Eye (tissue), 1 donor: ENCODE data around the gene PAF1.

Source experiments
- DNase-seq: peaks from one replicate; pipeline ENCODE4 v3.0.0-alpha.2; 2015

PAF1 gene

DNA sequence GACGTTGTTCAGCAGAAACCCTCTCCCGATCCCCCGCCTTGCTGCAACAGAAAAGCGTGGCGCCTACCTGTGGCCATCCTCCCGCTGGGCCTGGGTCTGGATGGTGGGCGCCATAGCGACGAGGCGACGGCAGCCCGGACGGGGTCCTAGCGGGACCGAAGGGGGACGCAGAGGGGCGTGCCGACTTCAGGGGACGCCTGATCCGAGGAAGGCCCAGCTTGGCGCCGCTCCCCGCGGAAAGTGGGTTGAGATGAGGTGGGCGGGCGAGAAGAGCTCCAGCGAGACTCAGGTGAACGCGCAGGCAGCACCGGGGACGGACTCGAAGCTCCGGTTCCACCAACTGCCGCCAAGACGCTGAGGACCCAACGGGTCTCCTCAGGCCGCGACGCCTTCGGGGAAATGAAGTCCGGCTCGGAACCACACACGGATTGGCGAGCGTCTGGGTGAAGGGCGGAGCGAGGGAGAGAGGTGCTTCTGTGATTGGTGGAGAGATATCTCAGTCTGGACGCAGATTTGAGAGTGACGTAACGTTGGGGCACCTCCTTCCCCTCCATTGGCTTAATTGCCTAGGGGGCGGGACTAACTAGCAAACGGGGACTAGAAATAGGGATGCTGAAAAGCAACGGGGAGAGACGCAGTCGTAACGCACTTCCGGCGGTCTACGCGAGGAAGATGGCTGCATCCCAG lies at the start of gene PAF1, which contains the start of gene MED29:
TSS of gene PAF1 (minus strand) at position 356 of the 687 bp plus-strand sequence. CDS start at position 114, 242 bp downstream.
TSS of gene MED29 (plus strand) at position 628 of the 687 bp plus-strand sequence. CDS start at position 673, 45 bp downstream.
- DNase-seq, result peak; percentile 100

DNA sequence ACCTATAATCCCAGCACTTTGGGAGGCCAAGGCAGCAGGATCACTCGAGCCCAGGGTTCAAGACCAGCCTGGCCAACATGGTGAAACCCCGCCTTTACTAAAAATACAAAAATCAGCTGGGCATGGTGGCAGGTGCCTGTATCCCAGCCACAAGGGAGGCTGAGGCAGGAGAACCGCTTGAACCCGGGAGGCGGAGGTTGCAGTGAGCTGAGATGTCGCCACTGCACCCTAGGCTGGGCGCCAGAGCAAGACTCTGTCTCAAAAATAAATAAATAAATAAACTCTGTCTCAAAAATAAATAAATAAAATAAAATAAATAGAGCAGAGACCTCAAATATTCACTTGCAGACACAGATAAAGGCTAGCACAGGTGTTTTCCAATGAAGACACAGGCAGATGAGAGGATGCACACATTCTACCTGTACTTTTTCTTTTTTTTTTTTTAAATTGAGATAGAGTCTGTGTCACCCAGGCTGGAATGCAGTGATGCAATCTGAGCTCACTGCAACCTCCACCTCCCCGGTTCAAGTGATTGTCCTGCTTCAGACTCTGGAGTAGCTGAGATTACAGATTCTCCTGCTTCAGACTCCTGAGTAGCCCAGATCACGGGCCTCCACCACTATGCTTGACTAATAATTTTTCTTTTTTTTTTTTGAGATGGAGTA lies 47.5 kb upstream of the PAF1 start:
- DNase-seq, result no peak

DNA sequence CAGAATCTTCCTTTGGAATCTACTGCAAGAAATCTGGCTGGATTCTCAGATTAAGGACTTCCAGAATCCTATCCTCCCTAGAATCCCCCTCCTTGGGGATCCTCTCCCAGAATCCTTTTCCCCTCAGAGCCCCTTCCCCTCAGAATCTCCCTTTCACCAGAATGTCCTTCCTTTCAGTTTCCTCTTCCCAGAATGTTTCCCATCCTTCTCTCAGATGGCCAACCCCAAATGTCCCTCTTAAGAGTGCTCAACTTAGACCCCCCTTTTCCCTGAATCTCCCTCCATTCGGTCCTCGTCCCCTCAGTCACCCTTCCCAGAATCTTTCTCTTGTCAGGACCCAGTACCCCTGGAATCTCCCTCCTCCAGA lies 45.4 kb upstream of the PAF1 start:
- DNase-seq, result no peak

DNA sequence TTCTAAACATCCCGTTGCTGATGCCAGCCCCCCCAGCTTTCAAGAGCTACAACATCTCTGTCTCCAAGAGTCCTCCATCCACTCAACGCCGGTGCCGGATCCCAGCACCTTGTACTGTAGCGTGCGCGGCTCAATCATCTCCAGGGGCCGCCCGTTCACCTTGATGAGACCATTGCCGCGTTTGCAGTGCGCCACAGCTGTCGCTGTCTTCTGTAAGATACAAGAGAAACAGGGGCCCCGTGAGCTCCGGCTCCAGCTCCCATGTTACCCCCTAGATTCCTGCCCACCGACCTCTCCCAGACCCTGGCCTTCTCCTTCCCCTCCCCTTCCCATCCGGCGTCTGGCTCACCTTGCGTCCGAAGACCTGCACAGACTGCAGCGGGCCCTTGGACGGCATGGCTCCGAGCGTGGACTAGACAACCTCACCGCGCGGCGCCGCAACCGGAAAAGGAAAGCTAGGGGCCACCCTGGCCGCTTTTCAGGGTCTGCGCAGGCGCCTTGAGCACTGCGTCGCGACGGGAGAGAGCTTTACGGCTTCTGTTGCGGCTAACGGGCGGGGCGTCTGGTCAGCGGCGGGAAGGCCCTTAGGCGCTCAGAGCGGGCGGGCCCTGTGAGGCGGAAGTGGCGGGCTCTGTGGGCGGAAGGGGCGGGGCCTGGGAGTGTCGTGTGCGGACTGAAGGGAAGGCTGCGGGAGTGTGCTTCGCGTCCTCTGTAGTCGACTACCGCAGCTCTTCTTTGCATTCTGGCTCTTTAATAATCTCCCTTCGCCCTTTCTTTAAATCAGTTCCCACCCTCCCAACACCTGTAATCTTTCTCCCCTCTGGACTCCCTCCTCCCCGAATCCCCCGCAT lies 44.8 kb upstream of the PAF1 start, which contains the start of gene RPS16:
TSS of gene RPS16 (minus strand) at position 451 of the 851 bp plus-strand sequence. CDS start at position 397, 54 bp downstream.
- DNase-seq, result peak; percentile 99

DNA sequence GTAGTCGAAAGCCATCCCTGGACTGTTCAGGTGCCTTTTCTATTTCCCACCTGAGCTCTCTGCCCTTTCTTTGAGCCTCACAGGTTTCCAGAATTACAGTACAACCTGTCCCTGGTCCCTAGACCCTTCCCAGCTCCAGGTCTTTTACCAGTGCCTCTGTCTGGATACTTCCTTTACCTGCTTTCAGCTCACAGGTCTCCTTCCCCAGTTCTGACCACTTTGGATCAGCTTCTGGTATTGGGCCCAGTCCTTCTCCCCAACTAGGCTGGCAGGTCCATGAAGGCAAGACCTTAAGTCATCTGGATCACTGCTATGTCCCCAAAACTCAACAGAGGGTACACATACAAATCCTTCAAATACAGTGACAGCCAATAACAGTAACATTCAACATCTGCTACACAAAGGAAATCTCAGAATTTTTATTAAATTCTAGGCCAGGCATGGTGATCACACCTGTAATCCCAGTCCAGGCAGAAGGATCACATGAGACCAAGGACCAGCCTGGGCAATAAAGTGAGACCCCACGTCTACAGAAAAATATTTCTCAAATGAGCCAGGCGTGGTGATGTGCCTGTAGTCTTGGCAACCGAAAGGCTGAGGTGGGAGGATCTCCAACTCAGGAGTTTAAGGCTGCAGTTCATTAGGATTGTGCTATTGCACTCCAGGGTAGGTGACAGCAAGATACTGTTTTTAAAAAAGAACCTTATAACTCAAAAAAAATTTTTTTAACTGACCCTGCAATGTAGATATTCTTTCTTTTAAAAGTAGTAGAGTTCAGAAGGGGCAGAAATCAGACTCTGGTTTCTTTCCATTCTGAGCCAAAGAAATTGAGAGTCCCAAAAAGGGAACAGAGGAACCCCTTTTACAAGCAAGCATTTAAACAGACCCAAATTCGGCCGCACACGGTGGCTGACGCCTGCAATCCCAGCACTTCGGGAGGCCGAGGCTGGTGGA lies 43.5 kb upstream of the PAF1 start:
- DNase-seq, result no peak

DNA sequence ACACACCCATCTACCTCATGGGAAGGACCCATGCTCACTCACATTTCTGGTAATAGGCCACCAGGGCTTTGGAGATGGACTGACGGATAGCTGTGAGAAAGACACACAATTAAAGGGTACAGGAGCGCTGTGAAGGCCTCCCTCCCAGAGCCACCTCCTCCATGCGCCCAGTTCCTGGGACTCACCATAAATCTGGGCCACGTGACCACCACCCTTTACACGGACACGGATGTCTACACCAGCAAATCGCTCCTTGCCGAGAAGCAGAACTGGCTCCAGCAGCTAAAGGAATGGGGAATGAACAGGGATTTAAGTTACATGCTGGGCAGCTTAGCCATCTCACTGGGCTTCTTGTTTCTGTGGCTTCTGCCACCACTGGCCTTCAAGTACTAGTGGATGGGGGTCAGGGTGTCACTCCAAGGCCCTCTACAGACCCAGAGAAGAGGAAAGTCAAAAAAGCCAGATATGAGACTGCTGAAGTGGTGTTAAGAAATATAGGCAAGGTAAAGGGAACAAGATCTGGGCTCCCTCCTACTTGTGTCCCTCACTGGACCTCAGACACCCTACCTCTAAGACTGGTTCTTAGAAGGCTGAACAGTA lies 42.7 kb upstream of the PAF1 start:
- no peak for DNase-seq

DNA sequence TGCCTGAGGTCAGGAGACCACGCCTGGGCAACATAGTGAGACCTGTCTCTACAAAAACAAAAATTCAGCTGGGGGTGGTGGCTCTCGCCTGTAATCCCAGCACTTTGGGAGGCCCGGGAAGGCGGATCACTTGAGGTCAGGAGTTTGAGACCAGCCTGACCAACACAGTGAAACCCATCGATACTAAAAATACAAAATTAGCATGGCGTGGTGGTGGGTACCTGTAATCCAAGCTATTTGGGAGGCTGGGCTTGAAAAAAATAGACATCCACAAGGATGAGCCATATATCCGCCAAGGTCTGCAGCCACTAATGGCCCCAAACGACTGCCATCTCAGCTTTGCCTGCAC lies 41.7 kb upstream of the PAF1 start:
- DNase-seq, result no peak

DNA sequence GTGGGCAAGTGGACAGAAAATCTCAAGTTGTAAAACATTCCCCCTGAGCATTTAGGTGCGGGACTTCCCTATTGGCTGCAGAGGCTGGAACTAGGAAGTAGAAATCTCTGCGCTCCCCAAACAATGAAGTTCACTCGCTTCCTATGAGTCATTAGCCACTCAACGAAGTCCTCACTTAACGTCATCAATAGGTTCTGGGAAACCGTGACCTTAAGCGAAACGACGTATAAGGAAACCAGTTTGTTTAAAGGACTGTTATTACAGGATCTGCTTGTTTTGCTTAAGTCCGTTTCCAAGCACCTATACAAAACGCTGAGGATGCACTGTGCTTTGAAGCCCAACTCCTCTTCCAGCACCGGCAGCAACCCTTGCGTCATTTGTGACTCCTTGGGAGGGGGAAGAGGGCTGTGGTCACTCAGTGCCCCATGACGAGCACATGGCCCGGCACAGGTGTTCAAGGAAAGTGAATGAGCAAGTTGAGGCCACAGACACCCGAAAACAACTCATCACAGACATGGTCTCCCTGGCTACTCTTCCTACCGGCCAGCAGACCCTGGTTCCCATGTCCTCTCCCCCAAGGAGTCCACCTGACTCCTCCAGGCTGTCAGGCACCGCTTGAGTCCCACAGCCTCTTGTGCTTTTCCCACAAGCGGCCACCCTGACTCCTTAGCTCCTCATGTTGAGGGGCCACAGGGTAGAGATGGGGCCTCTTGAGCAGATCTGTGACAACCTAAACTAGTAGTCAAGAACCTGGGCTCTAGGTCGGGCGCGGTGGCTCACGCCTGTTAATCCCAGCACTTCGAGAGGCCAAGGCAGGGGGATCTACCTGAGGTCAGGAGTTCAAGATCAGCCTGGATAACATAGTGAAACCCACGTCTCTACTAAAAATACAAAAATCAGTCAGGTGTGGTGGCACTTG lies 40.0 kb upstream of the PAF1 start:
- DNase-seq, result peak; percentile 13

DNA sequence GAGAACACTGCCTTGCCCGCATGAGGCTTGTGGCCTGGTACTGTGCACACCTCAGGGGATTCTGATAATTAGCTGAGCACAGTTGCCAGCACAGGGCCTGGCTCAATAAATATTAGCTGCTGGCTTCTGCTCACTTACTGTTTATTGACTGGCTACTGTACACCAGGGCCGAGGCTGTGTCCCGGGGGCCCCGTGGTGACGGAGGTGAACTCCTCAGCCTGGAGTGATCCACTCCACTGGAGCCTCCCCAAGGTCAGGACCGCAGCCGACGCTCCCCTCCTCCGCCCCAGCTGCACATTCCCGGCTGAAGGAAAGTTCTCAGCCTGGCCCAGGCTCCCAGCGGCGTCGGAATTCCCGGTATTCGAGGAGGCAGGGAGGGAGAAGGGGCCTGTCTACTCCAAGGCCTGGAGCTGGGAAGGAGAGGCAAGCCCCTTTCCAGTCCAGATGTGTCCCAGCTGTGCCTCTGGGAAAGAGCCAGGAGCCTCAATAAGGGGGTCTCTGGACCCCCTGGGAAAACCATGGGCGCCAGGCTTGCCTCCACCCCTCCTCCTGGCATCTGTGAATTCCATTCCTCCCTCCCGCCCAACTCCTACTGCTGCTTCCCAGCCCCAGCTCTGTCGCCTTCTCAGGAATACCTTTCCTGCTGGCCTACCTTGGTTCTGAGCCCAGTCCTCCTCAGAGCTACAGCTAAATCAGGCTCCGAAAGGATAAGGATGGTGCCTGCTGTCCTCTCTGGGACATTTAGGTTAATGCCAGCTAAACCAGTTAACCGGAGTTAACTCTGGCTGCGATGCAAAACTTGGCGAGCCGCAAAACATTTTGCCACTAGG lies 37.6 kb upstream of the PAF1 start:
- peak; percentile 89 for DNase-seq

DNA sequence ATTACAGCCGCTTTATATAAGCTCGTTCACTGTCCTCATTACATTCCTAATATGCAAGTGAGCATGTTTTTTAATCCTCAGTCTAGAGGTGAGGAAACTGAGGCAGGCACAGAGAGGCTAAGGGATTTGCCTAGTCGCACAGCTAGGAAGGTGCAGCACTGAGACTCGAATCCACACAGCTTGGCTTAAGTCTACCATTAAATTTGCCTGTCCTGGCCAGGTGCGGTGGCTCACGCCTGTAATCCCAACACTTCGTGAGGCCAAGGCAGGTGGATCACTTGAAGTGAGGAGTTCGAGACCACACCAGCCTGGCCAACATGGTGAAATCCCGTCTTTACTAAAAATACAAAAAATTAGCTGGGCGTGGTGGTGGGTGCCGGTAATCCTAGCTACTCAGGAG lies 36.8 kb upstream of the PAF1 start:
- no peak for DNase-seq

DNA sequence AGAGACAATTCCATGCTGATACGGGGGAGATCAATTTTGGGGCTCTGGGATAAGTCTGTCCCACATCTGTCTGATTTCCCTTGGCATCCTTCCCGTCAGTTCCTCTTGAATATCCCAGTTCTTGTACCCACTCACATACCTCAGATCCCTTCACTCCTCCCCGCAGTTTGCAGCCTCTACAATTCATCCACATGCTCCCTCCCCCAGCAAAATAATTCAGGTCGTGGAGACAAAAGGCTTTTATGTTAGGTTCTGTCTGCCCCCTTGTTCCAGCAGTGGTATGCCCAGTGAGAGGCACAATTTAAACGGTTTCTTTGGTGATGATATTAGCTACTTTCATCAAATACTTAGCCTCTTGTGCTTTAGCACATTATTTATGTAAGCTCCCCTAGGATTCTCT lies 35.3 kb upstream of the PAF1 start:
- no peak for DNase-seq

DNA sequence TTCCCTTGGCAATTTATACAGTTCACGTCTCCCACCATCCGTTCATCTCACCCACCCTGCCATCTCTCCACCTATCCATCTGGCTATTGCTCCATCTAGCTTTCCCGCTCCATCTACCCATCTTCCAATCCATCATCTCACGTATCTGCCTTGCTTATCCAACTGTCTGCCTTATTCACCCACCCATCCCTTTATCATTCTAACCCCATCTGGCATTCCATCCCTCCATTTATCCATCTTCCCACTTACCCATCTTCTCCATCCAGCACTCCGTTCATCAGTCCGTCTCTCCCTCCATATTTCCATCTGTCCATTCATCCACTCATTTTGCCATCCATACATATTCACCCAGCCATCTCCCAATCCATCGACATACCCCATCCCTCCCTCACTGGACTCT lies 34.8 kb upstream of the PAF1 start:
- DNase-seq, result no peak

DNA sequence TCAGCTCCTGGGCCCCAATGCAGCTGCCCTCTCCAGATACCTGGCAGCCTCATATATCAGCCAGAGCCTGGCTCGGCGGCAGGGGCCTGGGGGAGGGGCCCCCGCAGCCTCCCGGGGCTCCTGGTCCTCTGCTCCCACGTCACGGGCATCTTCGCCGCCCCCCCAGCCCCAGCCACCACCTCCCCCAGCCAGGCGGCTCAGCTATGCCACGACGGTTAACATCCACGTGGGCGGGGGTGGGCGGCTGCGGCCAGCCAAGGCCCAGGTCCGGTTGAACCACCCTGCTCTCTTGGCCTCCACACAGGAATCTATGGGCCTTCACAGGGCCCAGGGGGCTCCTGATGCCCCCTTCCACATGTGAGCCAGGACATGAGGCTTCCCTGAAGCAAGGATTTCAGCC lies 34.0 kb upstream of the PAF1 start:
- DNase-seq, result no peak

DNA sequence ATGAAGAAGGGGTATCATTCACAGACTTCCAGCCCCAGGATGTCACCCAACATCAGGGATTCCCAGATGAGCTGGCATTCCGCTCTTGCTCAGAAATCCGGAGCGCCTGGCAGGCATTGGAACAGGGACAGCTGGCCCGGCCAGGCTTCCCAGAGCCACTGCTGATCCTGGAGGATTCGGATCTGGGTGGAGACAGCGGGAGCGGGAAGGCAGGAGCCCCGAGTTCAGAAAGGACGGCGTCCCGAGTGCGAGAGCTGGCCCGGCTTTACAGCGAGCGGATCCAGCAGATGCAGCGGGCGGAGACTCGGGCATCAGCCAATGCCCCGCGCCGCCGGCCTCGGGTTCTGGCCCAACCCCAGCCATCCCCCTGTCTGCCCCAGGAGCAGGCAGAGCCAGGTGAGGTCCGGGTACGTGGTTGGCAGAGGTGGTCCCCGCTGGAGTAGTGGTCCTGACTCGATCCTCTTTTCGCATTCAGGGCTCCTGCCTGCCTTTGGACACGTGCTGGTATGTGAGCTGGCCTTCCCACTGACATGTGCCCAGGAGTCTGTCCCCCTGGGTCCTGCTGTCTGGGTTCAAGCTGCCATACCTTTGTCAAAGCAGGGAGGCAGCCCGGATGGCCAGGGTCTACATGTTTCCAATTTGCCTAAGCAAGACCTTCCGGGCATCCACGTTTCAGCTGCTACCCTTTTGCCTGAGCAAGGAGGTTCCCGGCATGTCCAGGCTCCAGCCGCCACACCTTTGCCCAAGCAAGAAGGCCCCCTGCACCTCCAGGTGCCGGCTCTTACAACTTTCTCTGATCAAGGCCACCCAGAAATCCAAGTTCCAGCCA lies 32.6 kb upstream of the PAF1 start:
- DNase-seq, result no peak

DNA sequence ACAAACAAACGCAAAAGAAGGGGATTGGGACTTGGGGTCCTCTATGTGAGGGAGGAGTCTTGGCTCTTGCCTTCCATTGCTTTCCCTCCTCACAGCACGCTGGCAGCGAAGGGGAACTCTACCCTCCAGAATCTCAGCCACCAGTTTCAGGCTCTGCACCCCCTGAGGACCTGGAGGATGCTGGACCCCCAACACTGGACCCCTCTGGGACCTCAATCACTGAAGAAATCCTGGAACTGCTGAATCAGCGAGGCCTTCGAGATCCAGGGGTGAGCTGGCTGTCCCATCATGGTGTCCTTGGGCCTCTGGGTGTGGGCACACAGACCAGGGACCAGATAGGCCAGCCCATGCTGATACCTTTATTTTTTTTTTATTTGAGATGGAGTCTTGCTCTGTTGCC lies 31.1 kb upstream of the PAF1 start:
- no peak for DNase-seq

DNA sequence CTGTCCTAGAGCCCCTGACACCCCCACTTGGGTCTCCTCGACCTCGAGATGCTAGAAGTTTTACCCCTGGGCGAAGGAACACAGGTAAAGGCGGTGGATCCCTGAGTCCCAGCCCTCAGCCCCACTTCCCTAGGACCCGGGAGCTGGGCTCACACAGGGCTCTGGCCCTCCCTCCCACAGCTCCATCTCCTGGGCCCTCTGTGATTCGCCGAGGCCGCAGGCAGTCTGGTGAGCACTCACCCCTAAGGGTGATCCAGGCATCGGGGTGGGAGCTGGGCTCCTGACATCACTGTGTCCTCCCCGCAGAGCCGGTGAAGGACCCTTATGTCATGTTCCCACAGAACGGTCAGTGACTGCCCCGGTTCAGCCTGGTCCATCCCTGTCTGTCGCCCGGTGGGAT lies 29.9 kb upstream of the PAF1 start:
- DNase-seq, result no peak

DNA sequence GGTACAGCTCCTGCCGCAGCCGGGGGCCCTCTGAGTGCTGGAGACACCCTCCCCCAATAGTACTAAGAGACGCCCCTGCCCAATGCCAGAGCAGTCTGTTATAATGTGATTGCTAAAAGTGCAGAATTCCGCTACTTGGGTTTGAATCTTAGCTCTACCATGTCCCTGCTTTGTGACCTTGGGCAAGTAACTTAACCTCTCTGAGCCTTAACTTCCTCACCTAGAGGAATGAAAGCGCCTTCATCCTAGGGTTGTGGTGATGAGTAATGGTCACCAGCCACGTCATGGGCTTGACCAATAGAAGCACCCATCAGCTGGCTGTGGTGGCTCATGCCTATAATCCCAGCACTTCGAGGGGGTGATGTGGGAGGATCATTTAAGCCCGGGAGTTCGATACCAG lies 28.1 kb upstream of the PAF1 start:
- no peak for DNase-seq

DNA sequence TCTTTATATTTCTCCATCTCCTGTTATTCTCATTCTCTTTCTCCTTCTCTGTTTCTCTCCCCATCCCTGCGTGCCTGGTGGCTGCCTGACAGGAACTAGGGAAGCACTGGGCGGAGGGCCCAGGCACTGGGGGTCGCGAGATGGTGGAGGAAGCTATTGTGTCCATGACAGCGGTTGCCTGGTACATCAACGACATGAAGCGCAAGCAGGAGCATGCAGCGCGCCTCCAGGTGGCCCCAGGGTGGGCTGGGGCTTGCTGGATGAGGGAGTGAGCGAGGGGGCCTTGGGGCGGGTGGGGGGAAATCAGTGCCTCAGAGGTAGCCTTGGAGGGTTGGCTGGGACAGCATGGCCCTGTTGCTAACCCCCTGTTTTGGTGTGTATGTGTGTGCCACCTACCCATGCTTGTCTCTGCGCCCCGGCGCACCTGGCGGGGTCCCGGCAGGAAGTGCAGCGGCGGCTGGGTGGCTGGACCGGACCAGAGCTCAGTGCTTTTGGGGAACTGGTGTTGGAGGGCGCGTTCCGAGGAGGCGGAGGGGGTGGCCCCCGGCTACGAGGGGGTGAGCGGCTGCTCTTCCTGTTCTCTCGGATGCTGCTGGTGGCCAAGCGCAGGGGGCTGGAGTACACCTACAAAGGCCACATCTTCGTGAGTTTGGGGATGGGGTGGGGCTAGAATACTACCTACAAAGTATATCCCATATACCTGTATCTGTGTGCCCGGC lies 26.7 kb upstream of the PAF1 start:
- DNase-seq, result no peak
